Natural killer cell (primary cell): ENCODE data around the gene OLFML2A. TPM values are rescaled to one million over a fixed set of nuclear protein-coding genes. Genes with fewer than 3 reads are reported as not detected.
"Not testable (repeated sequence)": the region's sequence is repeated elsewhere in the genome, so short reads cannot be mapped to it uniquely, and the experiment has no call there.

Experiments
- ATAC-seq, 3 donors: fragments of 150-1000 bp in 2 of 3; fragments of 200-7000 bp in 1 of 3; cut with Tn5 transposase; 1 replicate in 1 of 3; 2 replicates in 2 of 3; pipeline ENCODE4 v1.10.0; 2021; ENCODE audit warnings: mild to moderate bottlenecking in 2 of 3, moderate library complexity in 2 of 3
- DNase-seq, 2 donors: peaks; one replicate each; pipeline versions ENCODE4 v3.0.0 to v3.0.0-alpha.2; 2013 to 2021; ENCODE audit warnings: mixed read lengths in 1 of 2
- H3K27ac ChIP-seq: one replicate; pipeline ENCODE4 v1.5.1; 2013; ENCODE audit warnings: mild to moderate bottlenecking, low read length
- H3K27me3 ChIP-seq: one replicate; pipeline ENCODE4 v1.6.1; 2013; ENCODE audit warnings: low read length; ENCODE audit not compliant: control insufficient read depth, insufficient read depth
- H3K36me3 ChIP-seq: one replicate; pipeline ENCODE4 v1.6.1; 2013; ENCODE audit warnings: low read length; ENCODE audit not compliant: control insufficient read depth, insufficient read depth
- H3K4me1 ChIP-seq: one replicate; pipeline ENCODE4 v1.6.1; 2013; ENCODE audit warnings: low read length; ENCODE audit not compliant: control insufficient read depth, insufficient read depth
- H3K4me3 ChIP-seq: one replicate; pipeline ENCODE4 v1.5.1; 2013; ENCODE audit warnings: low read length
- H3K9me3 ChIP-seq: one replicate; pipeline ENCODE4 v1.6.1; 2013; ENCODE audit warnings: low read length; ENCODE audit not compliant: control insufficient read depth, insufficient read depth
- H3K27ac Mint-ChIP-seq, 2 donors: one replicate each; pipeline ENCODE4 v1.8.0; 2022; ENCODE audit warnings: mild to moderate bottlenecking in 2 of 2, mixed read lengths in 2 of 2, moderate library complexity in 1 of 2
- H3K27me3 Mint-ChIP-seq, 2 donors: one replicate each; pipeline ENCODE4 v1.8.0; 2022; ENCODE audit warnings: low read depth in 2 of 2, mixed read lengths in 2 of 2
- H3K36me3 Mint-ChIP-seq: one replicate; pipeline ENCODE4 v1.8.0; 2022; ENCODE audit warnings: mixed read lengths
- H3K4me1 Mint-ChIP-seq, 2 donors: one replicate each; pipeline ENCODE4 v1.8.0; 2022; ENCODE audit warnings: mixed read lengths in 2 of 2
- H3K4me3 Mint-ChIP-seq: one replicate; pipeline ENCODE4 v1.8.0; 2022; ENCODE audit warnings: mild to moderate bottlenecking, moderate library complexity, mixed read lengths
- H3K9me3 Mint-ChIP-seq, 2 donors: one replicate each; pipeline ENCODE4 v1.8.0; 2022; ENCODE audit warnings: mixed read lengths in 2 of 2
- CTCF ChIP-seq: fragments of 200-600 bp; IDR thresholded peaks from one replicate; pipeline ENCODE4 v1.8.0; 2022; ENCODE audit warnings: antibody characterized with exemption
- WGBS: methylation state at CpG from one replicate; pipeline ENCODE4 v1.1.7; 2013; ENCODE audit warnings: missing lambda C conversion rate; ENCODE audit not compliant: insufficient coverage; 5-methylcytosine and 5-hydroxymethylcytosine counted together
- intact Hi-C: fragments of 100-400 bp; cut with micrococcal nuclease; formaldehyde crosslinking; loops from one replicate; pipeline ENCODE4 v1.14.2; 2022
- total RNA-seq, 4 donors: library from RNA; stranded (reverse); fragments of 120-200 nt in 1 of 4; gene quantifications; one replicate each; pipeline versions ENCODE4 v1.2.3 to v1.2.4, GENCODE V29; 2013 to 2022

Gene OLFML2A
- total RNA-seq, 3 donors from 2014 or later (not counting 1 experiment from before 2014, with no cell fraction given), result not detected

DNA sequence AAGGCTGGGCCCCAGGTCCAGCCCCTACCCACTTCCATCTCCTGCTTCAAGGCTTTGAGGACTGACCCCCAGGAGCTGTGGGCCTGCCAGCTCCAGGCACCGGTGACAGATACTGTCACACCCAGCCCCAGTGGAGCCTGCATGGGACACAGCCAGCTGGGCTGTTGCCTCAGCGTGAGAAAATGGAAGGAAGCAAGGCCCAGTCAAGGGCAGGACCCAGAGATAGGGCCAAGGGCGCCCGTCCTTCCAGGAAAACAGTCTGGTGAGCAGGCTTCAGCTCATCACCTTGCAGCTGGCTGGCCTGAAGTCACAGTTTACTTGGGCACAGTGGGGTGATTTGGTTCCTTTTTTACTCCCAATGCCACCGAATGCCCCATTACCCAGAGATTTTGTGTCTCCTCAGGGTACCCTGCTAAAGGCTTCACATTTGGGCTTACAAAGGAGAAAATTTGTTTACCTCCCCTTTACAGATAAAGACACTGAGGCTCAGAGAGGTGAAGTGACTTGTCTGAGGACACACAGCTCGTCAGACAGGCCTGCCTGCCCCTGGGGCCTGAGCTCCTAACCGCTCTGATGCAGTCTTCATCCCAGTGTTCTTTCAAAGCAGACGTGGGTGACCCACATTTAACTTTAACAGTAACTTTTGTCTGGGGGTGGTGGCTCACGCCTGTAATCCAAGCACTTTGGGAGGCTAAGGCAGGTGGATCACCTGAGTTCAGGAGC, 54.9 kb downstream of the OLFML2A start:
- Mint-ChIP-seq H3K36me3 (no peaks in the 10 kb centered on the region), H3K27me3 (peaks cover 0 to 3% of the 10 kb centered on the region in 2 donors), H3K27ac (no peak overlapping the region), H3K4me3 (no peak overlapping the region), H3K4me1 (no peaks in the 10 kb centered on the region), H3K9me3 (no peaks in the 10 kb centered on the region)
- intact Hi-C loops, result loop anchor here (10.0 kb wide), 1 partner anchor 63 kb away; no protein-coding TSS in a partner anchor
- DNase-seq, result no peak
- Histone ChIP-seq H3K27ac (no peak overlapping the region), H3K36me3 (no peaks in the 10 kb centered on the region), H3K9me3 (no peaks in the 10 kb centered on the region), H3K4me1 (no peaks in the 10 kb centered on the region), H3K27me3 (peaks cover 2% of the 10 kb centered on the region), H3K4me3 (no peak overlapping the region)
- TF ChIP-seq CTCF, result no peak
- no peak for ATAC-seq
- 71% methylated on average over 9 of the region's 9 CpGs for WGBS

DNA sequence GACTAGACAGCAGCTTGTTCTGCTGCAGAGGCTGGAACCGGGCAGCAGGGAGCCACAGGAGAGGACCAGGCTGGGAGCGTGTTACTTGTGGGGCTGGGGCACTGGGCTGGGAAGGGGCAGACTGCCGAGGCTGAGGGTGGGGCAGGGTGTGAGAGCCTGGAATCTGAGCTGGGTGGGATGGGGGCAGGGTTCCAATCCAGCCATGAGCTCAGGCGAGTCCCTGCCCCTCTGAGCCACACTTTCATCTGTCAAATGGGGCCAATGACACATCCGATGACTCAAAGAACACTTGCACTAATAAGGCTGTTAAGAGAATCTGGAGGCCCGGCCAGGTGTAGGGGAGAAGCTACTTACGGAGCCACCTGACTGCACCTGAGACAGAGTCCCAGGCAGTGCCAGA, 57.7 kb downstream of the OLFML2A start:
- TF ChIP-seq CTCF, result no peak
- ATAC-seq (no peak), DNase-seq (no peak)
- no peak overlapping the region for H3K4me3 Mint-ChIP-seq
- Histone ChIP-seq H3K36me3 (no peaks in the 10 kb centered on the region), H3K9me3 (no peaks in the 10 kb centered on the region), H3K4me3 (no peak overlapping the region), H3K27me3 (peaks cover 2% of the 10 kb centered on the region), H3K4me1 (no peaks in the 10 kb centered on the region), H3K27ac (no peak overlapping the region)
- WGBS, result 83% methylated on average over 7 of the region's 7 CpGs
- intact Hi-C loops, result loop anchor here (10.0 kb wide), 1 partner anchor 60 kb away; no protein-coding TSS in a partner anchor
- H3K9me3 Mint-ChIP-seq, result no peaks in the 10 kb centered on the region
- no peaks in the 10 kb centered on the region for H3K36me3 Mint-ChIP-seq
- H3K27ac Mint-ChIP-seq, result no peak overlapping the region
- peaks cover 8 to 12% of the 10 kb centered on the region in 2 donors for H3K27me3 Mint-ChIP-seq
- H3K4me1 Mint-ChIP-seq, result no peaks in the 10 kb centered on the region

GRCh38 chr9:124835026-124835557, 58.2 kb downstream of the OLFML2A start:
- no peaks in the 10 kb centered on the region for H3K9me3 ChIP-seq
- no peaks in the 10 kb centered on the region for H3K36me3 ChIP-seq
- WGBS, result 77% methylated on average over 13 of the region's 13 CpGs
- no peak overlapping the region for H3K4me3 ChIP-seq
- no peaks in the 10 kb centered on the region for H3K9me3 Mint-ChIP-seq
- ATAC-seq (no peak), DNase-seq (no peak)
- H3K27ac ChIP-seq, result no peak overlapping the region
- no peaks in the 10 kb centered on the region for H3K36me3 Mint-ChIP-seq
- H3K4me1 ChIP-seq, result no peaks in the 10 kb centered on the region
- intact Hi-C loops, result loop anchor here (10.0 kb wide), 1 partner anchor 60 kb away; no protein-coding TSS in a partner anchor
- peaks cover 8 to 12% of the 10 kb centered on the region in 2 donors for H3K27me3 Mint-ChIP-seq
- no peak overlapping the region for H3K27ac Mint-ChIP-seq
- H3K4me3 Mint-ChIP-seq, result no peak overlapping the region
- no peak for TF ChIP-seq CTCF
- H3K4me1 Mint-ChIP-seq, result no peaks in the 10 kb centered on the region
- peaks cover 2% of the 10 kb centered on the region for H3K27me3 ChIP-seq

- H3K36me3 Mint-ChIP-seq, H3K4me3 ChIP-seq, DNase-seq, H3K27ac ChIP-seq, H3K27me3 ChIP-seq, H3K36me3 ChIP-seq, H3K4me1 ChIP-seq, H3K4me1 Mint-ChIP-seq, H3K9me3 Mint-ChIP-seq, H3K9me3 ChIP-seq, ATAC-seq, H3K27ac Mint-ChIP-seq, H3K4me3 Mint-ChIP-seq: not testable (repeated sequence)
- intact Hi-C loops, result loop anchor here (10.0 kb wide), 1 partner anchor 57 kb away; no protein-coding TSS in a partner anchor
- WGBS, result 89% methylated on average over 4 of the region's 5 CpGs
- H3K27me3 Mint-ChIP-seq, result peaks cover 8 to 12% of the 10 kb centered on the region in 2 donors
Observed at GRCh38 chr9:124838132-124838531, 61.2 kb downstream of the OLFML2A start.

- H3K9me3 Mint-ChIP-seq, H3K27me3 ChIP-seq, DNase-seq, H3K4me1 ChIP-seq, H3K9me3 ChIP-seq, H3K4me3 ChIP-seq, H3K36me3 Mint-ChIP-seq, H3K27ac ChIP-seq, H3K36me3 ChIP-seq, H3K27ac Mint-ChIP-seq, H3K4me1 Mint-ChIP-seq: not testable (repeated sequence)
- Mint-ChIP-seq H3K4me3 (peak overlapping the region; percentile 21), H3K27me3 (peaks cover 8 to 12% of the 10 kb centered on the region in 2 donors)
- WGBS, result 41% methylated on average over 33 of the region's 52 CpGs
- ATAC-seq, result peak in 1 of 3 donors; percentile 47
- intact Hi-C loops, result loop anchor here (10.0 kb wide), 1 partner anchor 56 kb away; no protein-coding TSS in a partner anchor
Observed at GRCh38 chr9:124838567-124839275, 61.8 kb downstream of the OLFML2A start.
